ENCODE results near the gene SMARCD2. TPM values are rescaled to one million over a fixed set of nuclear protein-coding genes. Genes with fewer than 3 reads are reported as not detected.

SMARCD2 gene
- total RNA-seq, 1 experiment from 2014 or later = 35.7 TPM

DNA sequence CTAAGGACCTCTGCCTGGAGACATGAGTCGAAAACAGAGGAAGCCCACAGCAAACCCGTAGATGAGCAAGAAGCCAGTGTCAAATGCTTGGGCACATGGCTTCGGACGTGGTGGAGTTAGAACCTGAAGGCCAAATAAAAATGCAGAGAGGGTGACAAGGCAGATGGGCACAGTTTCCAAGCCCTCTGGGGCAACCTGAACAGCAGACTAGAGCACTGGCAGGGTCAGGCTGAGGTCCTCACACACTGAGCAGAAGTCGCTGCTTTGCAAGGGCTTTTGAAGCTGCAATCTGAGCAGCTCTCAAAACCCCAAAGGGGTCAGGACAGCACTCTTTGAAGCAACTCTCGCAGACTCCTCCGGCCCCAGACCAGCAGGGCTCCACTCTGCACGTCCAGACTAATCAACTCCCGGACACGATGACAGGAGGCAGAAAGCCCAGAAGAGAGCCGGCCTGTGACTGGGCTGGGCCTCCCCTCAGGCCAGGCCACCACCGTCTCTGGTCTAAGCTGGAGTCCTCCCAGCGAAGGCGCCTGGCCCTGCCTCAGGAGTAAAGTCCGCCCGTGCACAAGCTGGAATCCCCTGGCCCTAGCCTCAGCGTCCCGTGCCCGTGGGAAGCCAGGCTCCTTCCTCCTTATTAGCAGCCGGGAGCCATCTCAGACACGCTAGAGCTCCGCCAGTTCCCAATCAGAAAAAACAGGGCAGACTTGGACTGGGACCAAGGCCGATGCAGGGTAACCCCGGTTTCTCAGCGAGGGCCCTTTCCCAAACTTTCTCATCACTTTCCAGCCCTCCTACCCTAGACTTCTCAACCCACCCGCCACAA, 924 bp downstream of the SMARCD2 start:
- Histone ChIP-seq H3K27ac (peak overlapping the region; percentile 19; the same call in 1 of the 2 replicates), H3K27me3 (no peaks in the 10 kb centered on the region)
- peak; percentile 28 to 44 for DNase-seq

DNA sequence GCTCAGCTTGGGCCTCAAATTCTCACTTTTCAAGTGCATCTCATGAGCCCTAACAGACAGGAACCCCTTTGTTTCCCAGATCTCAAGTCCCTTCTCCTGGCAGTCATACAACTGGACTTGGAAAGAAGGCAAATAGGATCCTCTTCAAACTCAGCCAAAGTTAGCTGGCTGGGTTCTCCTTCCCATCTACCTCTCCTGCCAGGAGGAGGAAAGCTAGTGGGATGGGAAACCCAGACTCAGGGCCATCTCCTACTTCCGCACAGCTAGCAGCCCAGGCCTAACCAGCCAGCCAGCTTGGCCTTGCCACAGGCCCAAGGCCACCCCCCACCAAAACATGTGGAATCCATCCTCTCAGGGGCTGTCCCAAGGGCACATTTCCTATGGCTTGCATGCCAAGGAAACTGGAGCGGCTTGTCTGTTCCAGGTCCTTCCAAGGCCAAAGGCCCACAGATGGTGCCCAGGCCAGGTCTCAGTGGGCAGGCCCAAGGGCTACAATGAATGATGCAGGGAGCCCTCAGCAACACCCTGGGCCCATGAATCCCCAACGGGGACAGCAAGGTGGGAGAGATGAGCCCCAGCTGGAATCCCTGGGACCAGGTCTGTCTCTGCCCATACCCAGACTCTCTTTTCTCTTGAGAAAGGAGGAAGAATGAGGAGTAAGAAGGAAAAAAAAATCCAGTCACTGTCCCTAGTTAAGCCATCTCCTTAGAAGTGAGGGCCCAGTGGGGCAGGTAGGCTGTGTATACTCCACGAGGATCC, 1.7 kb downstream of the SMARCD2 start:
- H3K4me3 ChIP-seq = peak overlapping the region; percentile 83
- H3K27ac ChIP-seq = no peak overlapping the region
- no peaks in the 10 kb centered on the region for H3K9me3 ChIP-seq (replicated peaks)
- H3K4me1 ChIP-seq = peaks cover 11% of the 10 kb centered on the region; the same call in 1 of the 2 replicates
- no peaks in the 10 kb centered on the region for H3K27me3 ChIP-seq
- no peaks in the 10 kb centered on the region; the same call in 1 of the 2 replicates for H3K36me3 ChIP-seq
- no peak for DNase-seq

More for the DNA sequence above, 924 bp downstream of the SMARCD2 start:
- H3K4me1 ChIP-seq = peaks cover 11% of the 10 kb centered on the region; the same call in 1 of the 2 replicates
- H3K4me3 ChIP-seq = peak overlapping the region; percentile 83
- no peaks in the 10 kb centered on the region; the same call in 1 of the 2 replicates for H3K36me3 ChIP-seq
- no peaks in the 10 kb centered on the region for H3K9me3 ChIP-seq (replicated peaks)

DNA sequence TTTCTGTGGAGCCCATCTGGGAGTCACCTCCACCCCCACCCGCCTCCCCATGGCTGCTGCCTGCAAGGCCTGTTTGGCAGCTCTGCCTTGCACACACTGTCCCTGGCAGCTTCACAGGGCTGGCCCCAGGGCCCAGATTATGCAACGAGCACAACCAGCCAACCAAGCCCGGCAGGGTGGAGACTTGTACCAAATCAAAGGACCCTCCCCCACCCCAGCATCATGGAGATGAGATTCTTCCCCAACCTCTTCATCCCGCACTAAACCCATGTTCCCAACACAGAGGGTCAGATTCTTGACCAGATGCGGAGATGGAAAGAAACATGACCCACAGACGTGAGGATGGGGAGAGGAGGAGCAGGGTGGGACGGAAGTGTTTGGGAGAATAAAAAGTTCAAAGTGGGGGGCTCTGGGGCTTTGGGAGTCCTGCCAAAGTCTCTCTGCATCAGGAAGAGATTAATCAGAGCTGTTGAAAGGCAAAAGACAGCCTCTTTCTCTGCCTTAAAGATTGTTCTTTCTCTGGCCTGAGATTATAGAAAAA, 3.8 kb downstream of the SMARCD2 start:
- Histone ChIP-seq H3K27me3 (no peaks in the 10 kb centered on the region), H3K4me1 (peaks cover 9% of the 10 kb centered on the region; the same call in 1 of the 2 replicates), H3K9me3 (replicated peaks) (no peaks in the 10 kb centered on the region), H3K4me3 (no peak overlapping the region), H3K27ac (no peak overlapping the region), H3K36me3 (peaks cover 3% of the 10 kb centered on the region; the same call in 1 of the 2 replicates)
- no peak for DNase-seq

DNA sequence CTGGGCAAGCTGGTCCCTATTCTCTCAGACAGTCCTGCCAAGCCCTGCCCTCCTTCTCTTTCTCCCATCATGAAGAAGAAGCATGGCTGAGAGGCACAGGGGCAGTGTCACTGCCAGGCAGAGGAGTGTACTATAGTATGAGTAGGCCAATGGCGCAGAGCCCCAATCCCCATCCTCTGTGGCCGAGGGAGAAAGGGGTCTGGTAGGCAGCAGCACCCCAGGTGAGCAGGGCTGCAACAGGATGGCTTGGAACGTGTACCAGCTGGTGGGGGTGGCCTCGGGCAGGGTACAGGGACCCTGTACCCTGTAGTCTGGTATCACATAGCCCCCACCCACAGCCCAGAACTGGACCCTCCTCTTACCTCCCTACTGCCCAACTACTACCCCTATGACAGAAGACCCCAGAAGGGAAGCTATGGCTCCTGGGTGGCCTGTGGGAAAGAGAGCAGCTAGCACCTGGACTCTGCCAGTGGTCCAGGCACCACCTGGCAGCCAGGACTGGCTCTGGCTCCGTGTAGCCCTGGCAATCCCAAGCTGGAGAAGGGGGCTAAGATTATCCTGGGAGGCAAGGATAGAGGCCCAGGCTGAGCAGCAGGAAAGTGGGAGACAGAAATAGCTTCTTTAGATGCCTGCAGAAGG, 4.4 kb downstream of the SMARCD2 start:
- H3K27ac ChIP-seq = no peak overlapping the region
- no peak overlapping the region for H3K4me3 ChIP-seq

DNA sequence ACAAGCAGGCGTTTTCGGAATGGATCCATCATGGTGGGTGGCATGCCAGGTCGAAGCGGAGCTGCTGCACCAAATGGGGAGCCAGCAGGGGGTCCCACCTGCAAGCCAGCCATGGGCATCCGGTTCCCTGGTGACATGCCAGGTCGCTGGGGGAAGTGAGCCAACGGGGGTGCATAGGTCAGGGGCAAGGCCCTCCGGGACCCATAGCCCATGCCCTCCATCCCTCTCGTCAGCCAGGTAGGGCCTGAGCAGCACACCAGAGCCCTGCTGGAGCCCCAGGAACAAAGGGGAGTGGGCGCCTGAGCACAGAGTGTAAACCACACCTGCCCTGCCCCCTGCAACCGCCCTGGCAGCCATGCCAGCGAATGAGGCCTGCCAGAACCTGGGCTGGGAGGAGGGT, 5.0 kb downstream of the SMARCD2 start:
- no peak overlapping the region for H3K27ac ChIP-seq
- H3K36me3 ChIP-seq = peaks cover 12% of the 10 kb centered on the region
- no peaks in the 10 kb centered on the region for H3K27me3 ChIP-seq
- no peaks in the 10 kb centered on the region for H3K9me3 ChIP-seq (replicated peaks)
- no peak overlapping the region for H3K4me3 ChIP-seq
- DNase-seq = no peak
- peaks cover 8% of the 10 kb centered on the region; the same call in 1 of the 2 replicates for H3K4me1 ChIP-seq

More for the DNA sequence above, 4.4 kb downstream of the SMARCD2 start:
- no peaks in the 10 kb centered on the region for H3K27me3 ChIP-seq
- peaks cover 7% of the 10 kb centered on the region for H3K36me3 ChIP-seq
- peaks cover 8% of the 10 kb centered on the region; the same call in 1 of the 2 replicates for H3K4me1 ChIP-seq
- H3K9me3 ChIP-seq (replicated peaks) = no peaks in the 10 kb centered on the region
- DNase-seq = no peak

DNA sequence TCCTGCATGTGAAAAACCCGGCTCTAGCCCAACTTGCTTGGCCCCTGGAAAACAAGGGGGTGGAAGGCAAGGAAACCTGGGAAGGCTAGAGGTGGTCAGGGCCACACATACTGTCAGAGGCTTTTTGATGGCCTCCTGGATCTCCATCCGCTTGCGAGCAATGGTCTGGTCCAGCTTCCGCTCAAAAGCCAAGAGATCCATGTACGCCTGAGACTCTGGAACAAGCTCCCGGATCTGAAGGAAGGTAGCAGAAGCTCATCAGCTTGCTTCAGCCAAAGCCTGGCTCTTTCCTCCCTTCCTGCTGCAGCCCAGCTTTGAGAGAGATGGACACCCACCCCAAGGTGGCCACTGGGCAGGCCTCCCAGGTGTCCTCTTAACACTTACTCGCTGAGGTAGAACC, 5.7 kb downstream of the SMARCD2 start:
- no peak overlapping the region for H3K27ac ChIP-seq
- peaks cover 17% of the 10 kb centered on the region for H3K36me3 ChIP-seq

DNA sequence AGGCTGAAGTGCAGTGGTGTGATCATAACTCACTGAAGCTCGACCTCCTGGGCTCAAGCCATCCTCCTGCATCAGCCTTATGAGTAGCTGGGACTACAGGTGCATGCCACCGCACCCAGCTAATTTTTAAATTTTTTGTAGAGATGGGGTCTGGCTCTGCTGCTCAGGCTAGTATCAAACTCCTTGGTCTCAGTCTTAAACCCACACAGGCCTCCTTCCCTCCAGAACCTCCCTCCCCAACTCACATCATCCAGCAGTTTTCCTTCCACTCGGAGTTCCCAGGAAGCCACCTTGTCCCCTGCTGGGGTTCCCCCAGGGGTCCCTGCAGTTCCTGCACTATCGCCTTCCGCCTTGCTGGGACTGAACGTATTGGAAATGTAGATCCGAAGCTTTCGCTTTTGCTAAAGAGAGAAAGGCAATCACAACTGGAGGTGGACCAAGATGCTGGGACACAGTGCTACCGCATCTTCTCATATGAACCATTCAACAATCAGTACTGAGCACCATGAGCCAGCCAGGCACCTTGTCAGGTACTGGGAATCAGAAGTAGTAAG, 7.2 kb downstream of the SMARCD2 start:
- Histone ChIP-seq H3K36me3 (peaks cover 31% of the 10 kb centered on the region), H3K27me3 (no peaks in the 10 kb centered on the region), H3K9me3 (replicated peaks) (no peaks in the 10 kb centered on the region), H3K4me3 (no peak overlapping the region), H3K27ac (no peak overlapping the region), H3K4me1 (no peaks in the 10 kb centered on the region)
- no peak for DNase-seq

More for the DNA sequence above, 5.7 kb downstream of the SMARCD2 start:
- Histone ChIP-seq H3K9me3 (replicated peaks) (no peaks in the 10 kb centered on the region), H3K27me3 (no peaks in the 10 kb centered on the region), H3K4me3 (no peak overlapping the region), H3K4me1 (peaks cover 8% of the 10 kb centered on the region; the same call in 1 of the 2 replicates)
- no peak for DNase-seq

DNA sequence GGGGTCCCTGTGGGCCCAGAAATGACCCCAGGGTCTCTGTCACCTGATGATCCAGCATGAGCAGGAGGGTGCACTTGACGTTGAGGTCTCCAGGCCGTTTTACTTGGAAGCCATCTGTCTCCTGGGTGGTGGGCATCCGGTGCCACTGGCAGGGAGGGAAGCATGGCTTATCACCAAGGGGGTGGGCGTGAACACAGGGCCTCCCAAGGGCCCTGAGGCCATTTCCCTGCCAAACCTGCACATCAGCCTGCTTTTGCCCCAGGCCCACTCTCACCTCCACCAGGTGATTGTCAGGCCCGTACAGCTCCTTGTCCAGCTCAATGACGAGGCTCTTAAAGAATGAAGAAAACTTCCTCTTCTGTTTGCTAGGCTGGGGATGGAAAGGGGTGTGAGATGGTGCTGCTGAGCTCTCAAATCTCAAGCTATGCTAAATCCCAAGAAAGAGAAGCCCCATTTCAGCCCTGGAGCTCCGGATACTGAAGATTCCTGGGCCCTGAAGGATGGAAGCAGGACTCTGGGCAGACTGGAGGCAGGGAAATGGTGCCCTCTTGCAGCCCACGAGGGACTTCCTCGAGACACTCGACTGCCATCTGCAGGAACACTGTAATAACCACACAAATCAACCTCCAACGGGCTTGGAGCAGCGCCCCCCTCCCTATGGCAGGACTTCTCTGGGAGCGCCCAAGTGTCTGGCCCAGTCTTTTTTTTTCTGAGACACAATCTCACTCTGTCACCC, 7.9 kb downstream of the SMARCD2 start:
- no peaks in the 10 kb centered on the region for H3K9me3 ChIP-seq (replicated peaks)
- no peaks in the 10 kb centered on the region for H3K4me1 ChIP-seq
- H3K36me3 ChIP-seq = peaks cover 37% of the 10 kb centered on the region
- no peak overlapping the region for H3K27ac ChIP-seq
- no peak overlapping the region for H3K4me3 ChIP-seq
- DNase-seq = peak; percentile 27 to 48
- H3K27me3 ChIP-seq = no peaks in the 10 kb centered on the region

DNA sequence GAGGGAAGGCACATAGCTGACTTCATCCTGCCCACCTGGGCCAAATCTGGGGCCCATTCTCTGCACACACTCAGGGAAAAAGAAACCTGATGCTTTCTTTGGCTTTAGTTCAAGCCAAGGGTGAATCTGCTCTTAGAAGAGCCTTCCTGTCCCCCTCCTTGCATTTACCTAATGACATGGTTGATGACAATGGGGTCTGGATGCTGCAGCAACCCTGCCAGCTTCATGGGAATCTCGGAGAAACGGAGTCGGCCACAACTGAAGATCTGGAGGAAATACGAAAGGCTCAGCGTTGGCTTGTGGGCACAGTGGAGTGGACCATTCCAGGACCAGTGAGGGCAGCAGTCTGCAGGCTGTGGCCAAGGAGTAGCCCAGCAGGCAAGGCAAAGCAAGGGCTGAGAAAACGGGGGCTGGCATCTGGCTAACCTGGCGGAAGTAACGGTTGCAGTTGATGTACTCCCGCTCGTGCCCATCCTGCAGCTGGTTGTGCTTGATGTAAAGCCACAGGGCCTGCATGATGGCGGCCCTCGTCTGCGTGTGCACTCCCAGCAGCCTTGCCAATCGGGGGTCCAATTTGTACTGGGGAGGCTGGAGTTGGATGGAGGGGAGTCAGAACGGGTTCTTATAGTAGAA, 8.6 kb downstream of the SMARCD2 start:
- H3K4me3 ChIP-seq = no peak overlapping the region
- H3K9me3 ChIP-seq (replicated peaks) = no peaks in the 10 kb centered on the region
- no peaks in the 10 kb centered on the region for H3K27me3 ChIP-seq
- no peak for DNase-seq
- H3K27ac ChIP-seq = no peak overlapping the region
- H3K4me1 ChIP-seq = no peaks in the 10 kb centered on the region
- H3K36me3 ChIP-seq = peaks cover 43% of the 10 kb centered on the region

DNA sequence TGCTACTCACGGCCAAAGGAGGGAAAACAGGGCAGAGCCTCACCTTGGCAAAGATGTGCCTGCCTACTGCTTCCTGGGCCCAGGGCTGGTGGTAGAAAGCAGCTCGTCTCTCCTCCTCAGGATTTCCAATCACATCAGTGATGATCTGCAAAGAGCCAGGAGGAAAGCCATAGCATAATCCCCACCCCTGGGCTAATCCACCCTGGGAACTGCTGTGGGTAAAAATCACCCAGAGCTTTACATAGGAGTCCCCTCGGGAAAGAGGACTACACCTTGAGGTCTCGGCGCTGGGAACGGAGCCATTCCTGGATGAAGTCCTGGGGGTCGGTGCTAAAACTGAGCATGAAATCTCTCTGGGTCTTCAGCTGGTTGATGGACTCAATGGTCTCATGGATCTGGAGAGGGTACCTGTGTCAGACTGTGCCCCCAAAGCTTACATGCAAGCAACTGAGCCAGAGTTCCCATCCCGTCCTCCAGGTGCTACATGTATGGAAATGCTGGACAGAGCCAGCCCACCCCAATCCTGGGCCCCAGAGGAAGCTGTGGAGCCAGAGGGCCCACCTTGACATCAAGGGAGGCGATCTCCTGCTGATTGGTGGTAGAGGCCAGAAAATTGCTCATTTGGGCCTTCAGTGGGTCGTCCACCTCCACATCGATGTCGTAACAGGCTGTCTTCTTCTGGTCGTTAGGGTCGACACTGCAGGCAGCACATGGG, 9.3 kb downstream of the SMARCD2 start:
- Histone ChIP-seq H3K36me3 (peaks cover 43% of the 10 kb centered on the region), H3K27me3 (no peaks in the 10 kb centered on the region), H3K4me1 (no peaks in the 10 kb centered on the region), H3K4me3 (no peak overlapping the region), H3K27ac (no peak overlapping the region), H3K9me3 (replicated peaks) (no peaks in the 10 kb centered on the region)
- no peak for DNase-seq

DNA sequence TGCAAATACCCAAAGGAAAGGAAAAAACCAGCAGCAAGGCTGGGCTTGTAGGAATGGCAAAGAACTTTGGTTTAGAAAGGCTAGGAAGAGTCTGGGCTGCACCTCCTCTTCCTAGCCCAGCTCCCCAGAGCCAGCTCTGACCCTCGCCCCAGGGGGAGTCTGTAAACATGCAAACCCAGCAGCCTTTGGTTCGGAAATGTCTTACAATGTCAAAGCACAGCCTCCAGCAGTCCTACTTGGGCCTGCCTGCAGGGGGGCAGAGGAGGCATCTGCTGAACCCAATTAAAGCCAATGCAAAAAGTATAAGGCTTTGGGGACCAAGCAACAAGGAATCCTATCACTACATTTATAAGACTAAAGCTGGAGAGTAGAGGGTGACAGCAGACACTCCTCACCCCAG, 10.0 kb downstream of the SMARCD2 start:
- peaks cover 43% of the 10 kb centered on the region for H3K36me3 ChIP-seq
- no peak overlapping the region for H3K4me3 ChIP-seq

DNA sequence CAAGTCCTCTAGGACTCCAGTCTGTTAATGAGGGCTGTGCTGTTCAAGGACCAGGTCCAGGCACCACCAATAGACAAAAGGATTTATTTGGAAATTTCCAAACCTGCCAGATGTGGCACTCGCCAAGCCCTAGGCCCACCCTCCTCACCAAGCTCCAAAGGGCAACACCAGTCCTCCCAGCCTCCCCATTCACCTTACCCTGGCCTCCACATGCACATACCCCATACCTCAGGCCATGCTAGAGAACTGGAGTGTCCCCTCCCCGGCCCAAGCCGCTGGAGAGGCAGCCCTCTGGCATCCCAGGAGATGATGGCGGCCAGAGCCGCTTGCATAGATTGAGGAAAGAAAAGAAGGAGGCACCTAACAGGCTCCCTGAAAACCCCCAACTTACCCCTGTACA, 10.5 kb downstream of the SMARCD2 start:
- no peak overlapping the region for H3K4me3 ChIP-seq
- no peaks in the 10 kb centered on the region for H3K4me1 ChIP-seq
- H3K27me3 ChIP-seq = no peaks in the 10 kb centered on the region
- H3K36me3 ChIP-seq = peaks cover 43% of the 10 kb centered on the region
- DNase-seq = no peak
- H3K9me3 ChIP-seq (replicated peaks) = no peaks in the 10 kb centered on the region
- no peak overlapping the region for H3K27ac ChIP-seq

More for the DNA sequence above, 10.0 kb downstream of the SMARCD2 start:
- Histone ChIP-seq H3K9me3 (replicated peaks) (no peaks in the 10 kb centered on the region), H3K27me3 (no peaks in the 10 kb centered on the region), H3K27ac (no peak overlapping the region), H3K4me1 (no peaks in the 10 kb centered on the region)
- DNase-seq = no peak

DNA sequence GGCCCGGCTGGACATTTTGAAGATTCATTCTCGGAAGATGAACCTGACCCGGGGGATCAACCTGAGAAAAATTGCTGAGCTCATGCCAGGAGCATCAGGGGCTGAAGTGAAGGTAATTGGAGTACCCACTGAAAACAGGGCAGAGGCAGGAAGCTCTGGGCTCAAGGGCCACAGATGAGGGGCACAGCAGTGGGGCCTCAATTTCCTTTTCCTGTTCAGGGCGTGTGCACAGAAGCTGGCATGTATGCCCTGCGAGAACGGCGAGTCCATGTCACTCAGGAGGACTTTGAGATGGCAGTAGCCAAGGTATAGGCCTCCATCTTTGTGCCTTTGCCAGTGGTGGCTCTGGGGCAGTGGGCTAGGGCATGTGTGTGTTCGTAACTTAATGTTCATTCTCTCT, 11.0 kb downstream of the SMARCD2 start:
- no peak for DNase-seq
- Histone ChIP-seq H3K4me3 (no peak overlapping the region), H3K27me3 (no peaks in the 10 kb centered on the region), H3K4me1 (no peaks in the 10 kb centered on the region), H3K9me3 (replicated peaks) (no peaks in the 10 kb centered on the region), H3K36me3 (peaks cover 43% of the 10 kb centered on the region), H3K27ac (no peak overlapping the region)

Measured in SJCRH30 (cell line).